HG02840 (cell line): ENCODE results near the gene RGPD8.
"Not testable (repeated sequence)": the region's sequence is repeated elsewhere in the genome, so short reads cannot be mapped to it uniquely, and the experiment has no call there.

Experiments used
- ATAC-seq: cut with Tn5 transposase; IDR thresholded peaks from one replicate; pipeline ENCODE4 v1.9.1; 2021; ENCODE audit warnings: mild to moderate bottlenecking, moderate library complexity, moderate number of reproducible peaks; ENCODE audit not compliant: unreplicated experiment, low FRiP score

The RGPD8 gene

DNA sequence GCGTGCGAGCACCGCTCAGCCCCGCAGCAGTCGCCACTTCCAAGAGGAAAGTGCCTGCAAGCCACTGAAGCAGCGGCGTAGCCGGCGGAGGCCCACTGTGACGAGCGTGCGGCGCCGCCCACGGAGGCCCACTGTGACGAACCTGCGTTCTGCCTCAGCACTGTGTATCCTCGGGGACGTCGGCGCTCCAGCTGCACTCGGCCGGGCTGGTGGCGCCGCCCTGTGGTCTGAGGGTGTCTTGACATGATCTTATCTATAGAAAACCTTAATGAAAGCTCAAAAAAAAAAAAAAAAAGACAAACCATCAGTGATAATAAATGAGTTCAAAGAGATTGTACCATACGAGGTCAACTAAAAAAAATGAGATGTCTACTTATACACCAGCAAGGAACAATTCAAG, at the start of gene RGPD8:
Gene RGPD8, minus strand, starts transcription at position 166 of the 400 bp plus-strand sequence. CDS start 192 bp downstream, outside the sequence.
- peak; percentile 92 for ATAC-seq

DNA sequence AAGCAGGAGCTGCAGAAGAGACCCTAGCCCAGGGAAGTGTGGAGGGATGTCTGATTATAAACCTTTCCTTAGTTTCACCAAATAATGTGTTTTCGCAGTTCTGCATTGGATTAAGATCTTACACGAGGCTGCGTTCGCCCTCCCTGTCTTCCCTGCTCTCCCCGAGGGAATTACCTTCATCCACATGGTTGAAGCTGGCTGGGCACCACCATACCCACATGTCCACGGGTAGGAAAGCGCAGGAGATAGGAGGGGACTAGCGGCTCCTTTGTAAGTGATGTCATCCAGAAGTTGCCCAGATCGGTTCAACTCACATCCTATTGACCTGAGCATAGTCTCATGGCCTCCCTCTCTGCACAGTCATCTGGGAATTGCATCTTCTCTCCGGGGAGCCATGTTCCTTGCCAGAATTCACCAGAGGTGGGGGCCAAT, 49.6 kb upstream of the RGPD8 start:
- no peak for ATAC-seq

- ATAC-seq, result peak; percentile 22
These were observed 49.0 kb upstream of the RGPD8 start for GRCh38 chr2:112482309-112483041.

DNA sequence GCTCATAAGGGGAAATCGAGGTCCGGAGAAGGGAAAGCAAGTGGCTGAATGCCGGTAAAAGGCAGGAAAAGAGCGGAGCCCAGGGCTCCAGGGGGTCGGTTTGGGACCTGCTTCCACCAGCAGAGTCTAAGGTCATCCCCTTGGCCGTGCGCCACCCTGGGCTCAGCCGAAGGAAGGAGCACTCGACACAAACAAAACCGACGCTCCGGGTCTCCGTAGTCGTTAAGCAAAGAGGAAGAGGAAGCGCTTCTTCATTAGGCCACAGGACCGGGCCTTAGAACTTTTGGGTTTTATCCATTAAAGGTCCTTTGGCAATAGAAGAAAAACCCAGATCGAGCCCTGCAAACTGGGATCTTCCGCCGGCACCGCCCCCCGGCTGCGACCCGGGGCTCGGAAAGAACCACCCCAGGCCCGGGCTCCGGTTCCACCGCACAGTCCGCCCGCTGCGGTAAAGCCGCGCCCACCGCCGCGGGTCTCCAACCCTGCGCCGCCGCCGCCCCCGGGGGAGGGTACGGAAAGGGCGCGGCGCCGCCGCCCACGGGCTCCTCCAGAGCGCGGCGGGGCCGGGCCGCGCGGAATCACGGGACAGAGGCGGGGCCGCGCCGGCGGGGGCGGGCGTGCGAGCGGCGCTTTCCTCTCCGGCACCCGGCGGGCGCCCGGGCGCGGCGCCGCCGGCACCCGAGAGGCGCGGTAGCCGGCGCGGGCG, 48.2 kb upstream of the RGPD8 start, which contains the start of gene TTL:
Gene TTL, plus strand, starts transcription at position 629 of the 706 bp plus-strand sequence. CDS start 189 bp downstream, outside the sequence.
- peak; percentile 70 for ATAC-seq

DNA sequence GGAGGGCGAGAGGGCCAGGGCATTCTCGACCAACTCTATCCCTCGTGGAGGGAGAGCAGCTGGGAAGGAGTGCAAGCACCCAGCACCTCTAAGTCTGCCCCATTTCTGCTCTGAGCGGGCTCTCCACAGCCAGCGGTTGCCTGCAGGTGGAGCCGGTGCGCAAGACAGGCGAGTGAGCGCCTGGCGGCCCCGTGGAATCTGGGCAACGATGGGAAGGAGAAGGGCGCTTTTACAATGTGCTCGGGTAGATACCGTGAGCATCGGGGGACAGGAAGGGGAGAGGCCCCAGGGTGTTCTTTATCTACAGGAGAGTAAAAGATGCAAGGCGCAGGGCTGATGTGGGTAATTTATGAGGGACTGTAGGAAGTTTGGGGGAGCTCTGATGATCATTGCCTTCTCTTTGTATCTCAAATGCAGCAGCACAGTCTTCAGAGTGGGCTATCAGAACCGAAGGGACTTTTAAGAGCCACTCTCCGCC, 47.6 kb upstream of the RGPD8 start:
- ATAC-seq, result peak; percentile 63

GRCh38 chr2:112480530-112481049, 47.1 kb upstream of the RGPD8 start:
- ATAC-seq, result no peak

- ATAC-seq, result no peak
These were observed 43.0 kb upstream of the RGPD8 start for GRCh38 chr2:112476434-112476833.

- ATAC-seq, result no peak
These were observed 41.5 kb upstream of the RGPD8 start for GRCh38 chr2:112474844-112475486.

DNA sequence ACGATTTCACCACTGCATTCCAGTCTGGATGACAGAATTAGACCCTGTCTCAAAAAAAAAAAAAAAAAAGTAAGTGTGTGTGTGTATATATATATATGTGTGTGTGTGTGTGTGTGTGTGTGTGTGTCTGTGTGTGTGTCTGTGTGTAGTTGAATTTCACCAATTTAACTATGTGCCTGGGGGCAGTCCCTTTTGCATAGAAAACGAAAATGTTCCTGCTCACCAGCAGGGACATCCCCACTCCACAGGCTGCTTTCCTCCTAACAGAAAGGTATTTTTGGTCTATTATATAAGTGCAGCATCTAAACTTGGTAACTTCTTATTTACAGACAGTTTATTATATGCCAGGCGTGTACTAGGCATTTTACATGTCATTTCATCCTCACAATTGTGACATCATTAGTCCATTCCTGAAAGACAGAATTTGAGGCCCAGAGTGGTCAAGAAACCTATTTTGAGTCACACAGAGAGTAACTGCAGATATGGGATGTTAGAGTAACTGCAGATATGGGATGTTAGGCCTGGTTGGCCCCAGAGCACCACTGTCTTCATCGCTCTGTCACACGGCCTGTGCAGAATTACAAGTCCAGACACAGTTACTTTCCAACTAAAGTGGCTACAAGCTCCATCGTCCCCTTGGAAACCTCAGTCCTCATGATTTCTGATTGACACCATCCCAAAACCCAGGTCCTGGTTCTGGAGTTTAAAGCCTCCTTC, 39.3 kb upstream of the RGPD8 start:
- no peak for ATAC-seq

- ATAC-seq, result no peak
These were observed 31.9 kb upstream of the RGPD8 start for GRCh38 chr2:112465382-112465781.

DNA sequence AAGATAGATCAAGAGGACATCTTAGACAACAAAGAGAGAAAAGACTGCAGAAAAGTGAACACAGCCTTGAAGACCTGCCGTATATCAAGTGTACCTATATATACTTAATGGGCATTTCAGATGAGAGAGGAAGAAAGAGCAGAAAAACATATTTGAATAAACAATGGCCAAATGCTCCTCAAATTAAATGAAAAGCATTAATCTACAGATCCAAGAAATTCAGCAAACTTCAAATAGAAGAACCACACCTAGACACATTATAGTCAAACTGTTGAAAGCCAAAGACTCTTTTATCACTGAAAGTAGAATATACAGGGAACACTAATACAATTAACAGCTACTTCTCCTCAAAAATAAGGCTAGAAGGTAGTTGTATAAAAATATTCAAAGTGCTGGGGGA, 29.8 kb upstream of the RGPD8 start:
- no peak for ATAC-seq

DNA sequence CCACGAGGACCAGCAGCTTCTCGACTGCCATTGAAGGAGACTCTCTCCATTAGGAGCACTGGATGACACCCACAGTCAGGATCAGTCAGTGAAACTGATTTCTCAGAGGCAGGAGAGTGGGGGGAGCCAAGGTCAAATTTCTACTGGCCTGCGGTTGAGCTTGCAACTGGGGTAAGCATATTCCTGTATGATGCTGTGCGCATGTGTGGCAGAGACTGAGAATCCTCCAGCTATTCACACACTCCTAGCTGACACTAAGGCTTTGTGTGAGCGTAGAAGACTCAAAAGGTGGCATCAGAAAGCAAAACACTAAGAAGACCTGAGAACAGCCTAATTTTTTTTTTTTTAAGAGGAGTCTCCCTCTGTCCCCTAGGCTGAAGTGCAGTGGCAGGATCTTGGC, 28.7 kb upstream of the RGPD8 start:
- no peak for ATAC-seq

GRCh38 chr2:112459372-112459771, 25.9 kb upstream of the RGPD8 start:
- no peak for ATAC-seq

DNA sequence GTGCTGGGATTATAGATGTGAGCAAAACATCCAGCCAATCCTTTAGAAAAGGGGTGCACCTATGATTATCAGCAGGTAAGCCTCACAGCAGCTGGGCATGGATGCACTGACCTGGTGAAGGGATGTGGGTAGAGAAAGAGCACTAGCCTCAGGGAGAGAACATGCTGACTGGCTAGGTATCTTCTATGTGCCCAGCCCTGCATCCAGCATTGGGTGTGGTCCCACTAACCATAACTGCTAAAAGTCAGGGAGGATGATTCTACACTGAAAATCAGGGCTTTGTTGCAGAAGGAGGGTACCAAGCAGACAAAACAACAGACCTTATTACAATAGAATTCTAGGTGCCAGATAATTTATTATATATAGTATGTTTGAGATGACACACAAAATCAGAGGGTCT, 21.1 kb upstream of the RGPD8 start:
- no peak for ATAC-seq

- no peak for ATAC-seq
These were observed 17.9 kb upstream of the RGPD8 start for GRCh38 chr2:112451317-112451716.

DNA sequence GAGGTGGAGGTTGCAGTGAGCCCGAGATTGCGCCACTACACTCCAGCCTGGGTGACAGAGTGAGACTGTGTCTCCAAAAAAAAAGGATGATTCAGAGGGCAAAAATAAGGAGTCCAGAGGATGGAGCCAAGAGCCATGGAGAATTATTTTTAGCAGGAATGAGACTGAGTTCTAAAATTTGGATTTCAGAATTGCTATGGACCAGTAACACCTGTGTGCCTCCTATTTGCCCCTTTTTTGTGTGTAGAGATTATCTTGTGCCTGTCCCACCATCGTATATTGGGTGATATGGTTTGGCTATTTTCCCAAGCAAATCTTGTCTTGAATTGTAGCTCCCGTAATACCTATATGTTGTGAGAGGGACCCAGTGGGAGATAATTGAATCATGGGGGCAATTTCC, 16.4 kb upstream of the RGPD8 start:
- ATAC-seq, result no peak

GRCh38 chr2:112444256-112444655, 10.8 kb upstream of the RGPD8 start:
- ATAC-seq, result not testable (repeated sequence)

- ATAC-seq, result not testable (repeated sequence)
These were observed 5.3 kb upstream of the RGPD8 start for GRCh38 chr2:112438603-112439261.

DNA sequence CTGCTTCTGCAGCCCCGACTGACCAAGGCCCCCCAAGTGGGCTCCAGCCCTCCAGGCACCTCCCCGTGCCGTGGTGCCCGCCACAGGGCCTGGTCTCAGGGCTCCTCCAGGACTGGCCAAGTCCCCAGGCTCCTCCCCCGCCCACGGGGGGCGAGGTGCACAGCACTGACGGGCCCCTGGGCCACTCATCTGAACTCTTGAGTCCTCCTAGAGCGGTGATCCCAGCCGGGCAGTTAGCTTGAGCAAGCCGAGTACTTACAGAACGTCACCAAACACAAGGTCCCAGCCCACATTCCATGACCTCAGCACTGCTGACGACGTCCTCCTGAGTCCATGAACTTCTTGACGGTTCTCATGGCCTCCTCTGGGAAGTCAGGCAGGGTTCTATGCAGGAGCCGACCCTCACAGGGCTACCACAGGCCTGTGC, 4.0 kb upstream of the RGPD8 start:
- not testable (repeated sequence) for ATAC-seq

DNA sequence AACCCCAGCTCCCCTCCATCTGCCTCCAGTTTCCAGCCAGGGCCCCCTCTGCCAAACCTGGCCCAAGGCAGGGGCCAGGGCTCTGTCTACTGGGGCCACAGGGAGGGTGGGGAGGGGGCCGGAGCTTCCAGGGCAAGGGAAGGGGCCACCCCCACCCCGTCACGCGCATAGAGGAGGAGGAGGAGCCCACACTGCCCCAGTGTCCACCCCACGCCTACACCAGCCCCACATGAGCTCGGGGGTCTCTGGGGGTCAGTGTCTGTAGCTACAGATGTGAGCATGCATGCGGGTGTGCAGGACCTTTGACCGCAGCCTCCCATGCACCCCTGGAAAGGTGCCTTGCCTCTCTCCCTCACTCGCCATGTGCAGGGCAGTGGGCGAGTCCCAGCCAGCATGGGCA, 3.5 kb upstream of the RGPD8 start:
- ATAC-seq, result not testable (repeated sequence)
